HG03469 (cell line): Measurements from ENCODE around the gene CAMTA1.
"Not testable (repeated sequence)": the region's sequence is repeated elsewhere in the genome, so short reads cannot be mapped to it uniquely, and the experiment has no call there.

ENCODE experiments used
- ATAC-seq: cut with Tn5 transposase; IDR thresholded peaks from one replicate; pipeline ENCODE4 v1.9.1; 2021; ENCODE audit warnings: mild to moderate bottlenecking, moderate library complexity, moderate number of reproducible peaks; ENCODE audit not compliant: unreplicated experiment

CAMTA1 gene

GRCh38 chr1:6834366-6834765, 49.1 kb downstream of the CAMTA1 start:
- no peak for ATAC-seq

GRCh38 chr1:6835139-6835538, 49.9 kb downstream of the CAMTA1 start:
- no peak for ATAC-seq

GRCh38 chr1:6842301-6842700, 57.0 kb downstream of the CAMTA1 start:
- no peak for ATAC-seq

GRCh38 chr1:6845786-6846185, 60.5 kb downstream of the CAMTA1 start:
- ATAC-seq: not testable (repeated sequence)

- ATAC-seq: no peak
These were observed 63.6 kb downstream of the CAMTA1 start for GRCh38 chr1:6848816-6849215.

GRCh38 chr1:6850537-6850936, 65.3 kb downstream of the CAMTA1 start:
- ATAC-seq: no peak

- no peak for ATAC-seq
These were observed 67.1 kb downstream of the CAMTA1 start for GRCh38 chr1:6852136-6852890.

- no peak for ATAC-seq
These were observed 68.9 kb downstream of the CAMTA1 start for GRCh38 chr1:6854166-6854565.

GRCh38 chr1:6857831-6858230, 72.6 kb downstream of the CAMTA1 start:
- ATAC-seq: no peak

GRCh38 chr1:6858596-6858995, 73.3 kb downstream of the CAMTA1 start:
- ATAC-seq: no peak

- ATAC-seq: no peak
These were observed 74.4 kb downstream of the CAMTA1 start for GRCh38 chr1:6859415-6860343.

GRCh38 chr1:6860401-6860800, 75.1 kb downstream of the CAMTA1 start:
- no peak for ATAC-seq

GRCh38 chr1:6861075-6861724, 75.9 kb downstream of the CAMTA1 start:
- ATAC-seq: no peak

- no peak for ATAC-seq
These were observed 77.7 kb downstream of the CAMTA1 start for GRCh38 chr1:6862906-6863305.

- ATAC-seq: no peak
These were observed 78.9 kb downstream of the CAMTA1 start for GRCh38 chr1:6864166-6864565.

GRCh38 chr1:6866825-6867224, 81.6 kb downstream of the CAMTA1 start:
- ATAC-seq: no peak

- no peak for ATAC-seq
These were observed 82.1 kb downstream of the CAMTA1 start for GRCh38 chr1:6867321-6867720.

GRCh38 chr1:6867729-6868659, 82.7 kb downstream of the CAMTA1 start:
- no peak for ATAC-seq

- no peak for ATAC-seq
These were observed 83.6 kb downstream of the CAMTA1 start for GRCh38 chr1:6868660-6869380.

GRCh38 chr1:6869545-6869944, 84.3 kb downstream of the CAMTA1 start:
- no peak for ATAC-seq
